ENCODE results near the gene GADL1.
A peak's percentile ranks its signal among the peaks of the same experiment; 100 is the strongest.

The GADL1 gene

GRCh38 chr3:30747771-30748281 lies 146.6 kb downstream of the GADL1 start:
- H3K4me3 ChIP-seq (ENCODE audit: low read depth, low read length): no peak overlapping the region
- TF ChIP-seq CTCF (conservative IDR thresholded peaks at IDR 0.05; ENCODE audit: low read depth, low read length): peak; percentile 73
- DNase-seq (ENCODE audit: low read depth): peak; percentile 70

GRCh38 chr3:30743641-30744317 lies 150.7 kb downstream of the GADL1 start:
- H3K4me3 ChIP-seq (ENCODE audit: low read depth, low read length): no peak overlapping the region
- no peak for TF ChIP-seq CTCF (conservative IDR thresholded peaks at IDR 0.05; ENCODE audit: low read depth, low read length)
- no peak for DNase-seq (ENCODE audit: low read depth)

- no peak overlapping the region for H3K4me3 ChIP-seq (ENCODE audit: low read depth, low read length)
- TF ChIP-seq CTCF (conservative IDR thresholded peaks at IDR 0.05; ENCODE audit: low read depth, low read length): no peak
- DNase-seq (ENCODE audit: low read depth): no peak
These were observed 151.5 kb downstream of the GADL1 start for GRCh38 chr3:30742796-30743619.

GRCh38 chr3:30741889-30742288 lies 152.6 kb downstream of the GADL1 start:
- no peak overlapping the region for H3K4me3 ChIP-seq (ENCODE audit: low read depth, low read length)
- no peak for TF ChIP-seq CTCF (conservative IDR thresholded peaks at IDR 0.05; ENCODE audit: low read depth, low read length)
- DNase-seq (ENCODE audit: low read depth): no peak

GRCh38 chr3:30738605-30739004 lies 155.9 kb downstream of the GADL1 start:
- no peak overlapping the region for H3K4me3 ChIP-seq (ENCODE audit: low read depth, low read length)
- DNase-seq (ENCODE audit: low read depth): no peak
- no peak for TF ChIP-seq CTCF (conservative IDR thresholded peaks at IDR 0.05; ENCODE audit: low read depth, low read length)

- no peak for TF ChIP-seq CTCF (conservative IDR thresholded peaks at IDR 0.05; ENCODE audit: low read depth, low read length)
- no peak overlapping the region for H3K4me3 ChIP-seq (ENCODE audit: low read depth, low read length)
- no peak for DNase-seq (ENCODE audit: low read depth)
These were observed 156.5 kb downstream of the GADL1 start for GRCh38 chr3:30737743-30738499.
